Glutamatergic neuron (in vitro differentiated cells): ENCODE data around the gene NISCH. TPM values are rescaled to one million over a fixed set of nuclear protein-coding genes. Genes with fewer than 3 reads are reported as not detected.

Source experiments
- DNase-seq: peaks from one replicate; pipeline ENCODE4 v3.0.0; 2022
- H3K27ac Mint-ChIP-seq: one replicate; pipeline ENCODE4 v1.8.0; 2020; ENCODE audit warnings: mild to moderate bottlenecking, mixed read lengths, inconsistent platforms; ENCODE audit not compliant: unreplicated experiment
- H3K27me3 Mint-ChIP-seq: one replicate; pipeline ENCODE4 v1.8.0; 2020; ENCODE audit warnings: mild to moderate bottlenecking, moderate library complexity, mixed read lengths, inconsistent platforms; ENCODE audit not compliant: unreplicated experiment
- H3K36me3 Mint-ChIP-seq: one replicate; pipeline ENCODE4 v1.8.0; 2020; ENCODE audit warnings: mild to moderate bottlenecking, mixed read lengths, inconsistent platforms; ENCODE audit not compliant: unreplicated experiment
- H3K4me1 Mint-ChIP-seq: one replicate; pipeline ENCODE4 v1.8.0; 2020; ENCODE audit warnings: mild to moderate bottlenecking, low read depth, mixed read lengths, inconsistent platforms; ENCODE audit not compliant: unreplicated experiment
- H3K4me3 Mint-ChIP-seq: one replicate; pipeline ENCODE4 v1.8.0; 2020; ENCODE audit warnings: mild to moderate bottlenecking, mixed read lengths, inconsistent platforms; ENCODE audit not compliant: unreplicated experiment
- H3K9me3 Mint-ChIP-seq: one replicate; pipeline ENCODE4 v1.8.0; 2020; ENCODE audit warnings: mild to moderate bottlenecking, moderate library complexity, mixed read lengths, inconsistent platforms; ENCODE audit not compliant: unreplicated experiment
- CTCF ChIP-seq: fragments of 200-600 bp; sonication (generic); IDR thresholded peaks from one replicate; pipeline ENCODE4 v1.5.0; 2021; ENCODE audit not compliant: partially characterized antibody, unreplicated experiment
- total RNA-seq: library from RNA; stranded (reverse); fragmentation: NEBNext Ultra II Directional; extraction: Animal tissue kit (Norgen Biotek cat#: 25700); gene quantifications from one replicate; pipeline ENCODE4 v1.2.1, GENCODE V29; 2021; ENCODE audit not compliant: unreplicated experiment

The NISCH gene
- total RNA-seq, 1 donor from 2014 or later = 280 TPM

DNA sequence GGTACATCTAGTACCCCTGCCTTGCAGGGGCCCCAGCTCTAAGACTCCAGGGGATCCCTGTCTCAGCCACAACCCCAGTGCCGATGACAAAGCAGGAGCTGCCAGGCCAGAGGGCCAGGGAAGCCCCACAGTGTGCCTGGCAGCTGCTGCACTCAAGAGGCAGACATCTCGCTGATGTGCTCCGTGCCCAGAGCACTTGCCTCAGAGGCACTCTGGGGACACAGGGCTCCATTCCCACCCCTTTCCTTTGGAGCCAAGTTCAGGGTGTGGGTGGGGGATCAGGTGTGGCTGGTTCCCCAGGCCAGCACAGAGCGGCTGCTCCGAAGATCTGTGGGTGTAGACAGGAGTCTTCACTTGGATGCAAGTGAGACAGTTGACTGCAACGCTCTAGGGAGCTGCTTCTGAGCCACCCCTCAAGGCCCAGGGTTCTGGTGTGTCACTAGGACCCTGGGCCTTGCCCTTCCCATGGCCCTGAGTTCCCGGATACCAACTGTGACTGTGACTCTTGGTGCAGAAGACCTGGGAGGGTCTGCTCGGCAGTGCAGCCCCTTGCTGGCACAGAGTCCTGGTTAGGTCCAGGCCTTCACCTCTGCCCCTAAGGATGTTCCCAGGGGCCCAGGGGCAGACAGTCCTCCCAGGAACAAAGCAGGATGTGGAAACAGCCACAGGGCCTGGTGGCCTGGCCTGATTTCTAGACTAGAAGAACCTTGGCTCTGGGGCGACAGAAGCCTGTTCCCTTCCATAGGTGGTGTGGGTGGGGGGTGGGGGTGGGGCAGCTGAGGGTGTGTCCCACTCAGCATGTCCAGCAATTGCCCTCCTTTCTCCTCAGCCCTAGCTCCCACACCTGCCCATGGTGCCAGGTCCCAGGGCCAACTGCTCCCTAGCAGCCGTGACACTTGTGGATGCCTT lies 75.8 kb downstream of the NISCH start:
- Mint-ChIP-seq H3K4me3 (no peak overlapping the region), H3K9me3 (peaks cover 13% of the 10 kb centered on the region), H3K27me3 (peaks cover 10% of the 10 kb centered on the region), H3K36me3 (no peaks in the 10 kb centered on the region), H3K4me1 (peaks cover 11% of the 10 kb centered on the region), H3K27ac (no peak overlapping the region)
- peak; percentile 15 for DNase-seq
- no peak for TF ChIP-seq CTCF

DNA sequence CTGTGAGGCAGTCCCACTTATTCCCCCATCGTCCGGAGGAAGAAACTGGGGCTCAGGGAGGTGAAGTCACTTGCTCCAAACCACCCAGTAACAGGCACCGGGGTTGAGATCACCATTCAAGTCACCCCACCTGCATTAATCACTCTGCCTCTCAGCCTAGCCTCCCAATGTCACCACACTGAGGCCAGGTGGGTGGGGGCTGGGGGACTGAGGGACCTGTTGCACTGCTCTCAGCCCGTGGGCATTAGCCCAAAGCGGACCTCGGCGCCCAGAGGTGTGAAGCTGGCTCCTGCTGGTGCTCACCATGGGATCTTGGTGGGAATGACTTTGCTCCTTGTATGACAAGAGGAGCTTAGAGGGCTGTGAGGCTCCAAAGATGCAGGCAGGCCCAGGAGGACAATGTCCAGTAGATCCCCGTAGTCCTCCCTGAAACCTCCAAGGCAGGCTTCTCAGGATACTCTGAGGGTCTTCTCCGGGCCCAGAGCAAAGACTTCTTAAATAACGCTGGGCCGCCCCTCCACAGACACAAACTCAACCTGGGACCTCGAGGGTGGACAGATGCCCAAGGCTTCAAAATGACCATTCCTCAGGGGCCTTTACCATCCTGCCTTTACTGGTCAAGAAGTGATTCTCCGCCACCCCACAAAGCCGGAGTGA lies 76.6 kb downstream of the NISCH start:
- H3K4me1 Mint-ChIP-seq = peaks cover 11% of the 10 kb centered on the region
- peaks cover 14% of the 10 kb centered on the region for H3K27me3 Mint-ChIP-seq
- no peaks in the 10 kb centered on the region for H3K36me3 Mint-ChIP-seq
- peak; percentile 10 for DNase-seq
- peaks cover 13% of the 10 kb centered on the region for H3K9me3 Mint-ChIP-seq
- no peak overlapping the region for H3K27ac Mint-ChIP-seq
- H3K4me3 Mint-ChIP-seq = peak overlapping the region; percentile 88
- TF ChIP-seq CTCF = no peak

DNA sequence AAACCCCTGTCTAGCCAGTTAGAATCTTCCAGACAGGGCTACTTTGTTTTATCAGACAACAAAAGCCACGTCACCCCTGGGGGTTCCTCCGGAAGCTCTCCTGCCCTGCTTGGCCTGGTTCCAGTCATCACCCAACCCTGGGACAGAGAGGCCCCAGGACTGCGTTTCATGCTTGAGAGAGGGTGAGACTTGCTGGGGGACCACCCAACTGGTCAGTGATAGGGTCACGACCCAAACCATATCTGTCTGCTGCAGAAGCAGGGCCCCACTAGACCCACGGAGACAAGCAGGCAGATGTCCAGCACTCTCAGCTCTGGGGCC lies 77.1 kb downstream of the NISCH start:
- H3K27me3 Mint-ChIP-seq = peaks cover 14% of the 10 kb centered on the region
- peaks cover 13% of the 10 kb centered on the region for H3K9me3 Mint-ChIP-seq
- DNase-seq = no peak
- peak overlapping the region; percentile 88 for H3K4me3 Mint-ChIP-seq
- no peak for TF ChIP-seq CTCF
- peaks cover 14% of the 10 kb centered on the region for H3K4me1 Mint-ChIP-seq
- H3K27ac Mint-ChIP-seq = peak overlapping the region; percentile 73
- no peaks in the 10 kb centered on the region for H3K36me3 Mint-ChIP-seq

- peak; percentile 53 for DNase-seq
- Mint-ChIP-seq H3K4me1 (peaks cover 20% of the 10 kb centered on the region), H3K27ac (peak overlapping the region; percentile 73), H3K36me3 (no peaks in the 10 kb centered on the region), H3K27me3 (peaks cover 14% of the 10 kb centered on the region), H3K9me3 (peaks cover 17% of the 10 kb centered on the region), H3K4me3 (peak overlapping the region; percentile 88)
- TF ChIP-seq CTCF = no peak
These were observed 77.6 kb downstream of the NISCH start for GRCh38 chr3:52532838-52533622.
